ENCODE data around the gene KPNA6. TPM values are rescaled to one million over a fixed set of nuclear protein-coding genes. Genes with fewer than 3 reads are reported as not detected.

KPNA6 gene
- total and polyA plus RNA-seq, 10 of the 15 experiments (the other 5 are each of a cell fraction or from before 2014, with no cell fraction given), result 11.1 to 55.6 (median 25.9) TPM

DNA sequence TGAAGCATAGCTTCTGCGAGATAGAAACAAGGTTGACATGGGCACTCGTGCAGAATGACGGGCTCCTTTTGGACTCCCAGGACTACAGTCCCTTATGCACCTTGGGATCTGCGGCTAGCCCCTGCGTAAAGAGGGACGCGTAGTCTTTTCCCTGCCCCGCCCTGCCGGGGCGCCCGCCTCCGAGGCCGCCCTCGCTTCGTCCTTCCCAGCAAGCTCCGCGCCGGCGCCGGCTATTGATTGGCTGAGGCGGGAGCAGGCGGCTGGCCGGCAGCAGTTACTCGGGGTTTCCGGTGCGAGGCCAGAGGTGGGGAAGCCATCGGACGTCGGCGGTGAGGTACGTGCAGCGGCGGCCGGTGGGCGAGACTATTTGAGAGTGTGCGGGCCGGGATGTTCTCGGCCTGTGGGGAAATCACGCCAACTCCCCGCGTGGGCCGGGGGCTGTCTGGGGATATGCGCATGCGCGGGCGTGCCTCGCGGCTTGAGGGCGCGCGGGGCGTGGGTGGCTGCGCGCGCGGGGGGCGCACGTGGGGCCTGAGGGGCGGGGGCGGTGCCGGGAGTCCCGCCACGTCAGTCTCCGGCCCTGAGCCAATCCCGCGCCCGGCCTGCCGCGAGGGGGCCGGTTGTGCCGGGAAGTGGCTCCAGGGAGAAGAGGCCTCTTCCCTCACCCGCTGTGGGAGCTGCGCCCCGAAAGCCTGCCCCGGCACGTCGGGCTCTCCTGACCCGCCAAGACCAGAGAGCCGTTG, 71.8 kb downstream of the KPNA6 start, which contains the start of gene TXLNA:
Gene TXLNA (plus strand): TSS at position 233 of the 743 bp plus-strand sequence. CDS start 671 bp downstream, outside the sequence.
- Histone ChIP-seq H3K4me1 (ENCODE audit: control insufficient read depth, insufficient read depth, low read length) (peaks cover 17% of the 10 kb centered on the region), H3K36me3 (ENCODE audit: control insufficient read depth in 2 of 2, insufficient read depth in 2 of 2, low read length in 1 of 2) (peaks cover 4 to 12% of the 10 kb centered on the region in 2 experiments), H3K4me3 (peak within 1 kb of the TSS; percentile 89), H3K27me3 (replicated peaks in 1 of 2; ENCODE audit: control insufficient read depth in 2 of 2, insufficient read depth in 2 of 2, low read length in 1 of 2) (no peaks in the 10 kb centered on the region), H2AFZ (ENCODE audit: control insufficient read depth, low read depth, low read length) (peak within 1 kb of the TSS; percentile 83), H3K27ac (ENCODE audit: control insufficient read depth, insufficient read depth) (peak within 1 kb of the TSS; percentile 85), H3K9me3 (replicated peaks; ENCODE audit: control insufficient read depth, insufficient read depth, low read length) (no peaks in the 10 kb centered on the region), H4K20me1 (ENCODE audit: control insufficient read depth, insufficient read depth) (no peaks in the 10 kb centered on the region), H3K4me2 (ENCODE audit: control insufficient read depth, insufficient read depth) (peak within 1 kb of the TSS; percentile 100), H3K79me2 (ENCODE audit: control insufficient read depth, insufficient read depth, low read length) (peaks cover 41% of the 10 kb centered on the region), H3K9ac (ENCODE audit: control insufficient read depth, insufficient read depth, low read length) (peak within 1 kb of the TSS; percentile 90)
- no TSS peak for BruUV-seq (replicated peaks)
- ATAC-seq, result peak; percentile 93
- RAD21 ChIA-PET (ENCODE audit: unreplicated experiment), result interaction anchor here (1.1 to 3.9 kb wide), 10 partner anchors 18 to 215 kb away, joined by 3 to 22 read pairs (median 8); partner anchors contain the start of genes BSDC1, CCDC28B, KPNA6 and TMEM39B
- WGBS (ENCODE audit: insufficient coverage, insufficient replicate concordance, low lambda C conversion rate, missing lambda C conversion rate), result under 1% methylated on average over 57 of the region's 79 CpGs
- SMC1A ChIA-PET (ENCODE audit: uncharacterized antibody, unreplicated experiment), result interaction anchor here (1.2 to 4.0 kb wide), 10 partner anchors 11 to 136 kb away, joined by 3 to 26 read pairs (median 4); partner anchors contain the start of genes CCDC28B and KPNA6
- in situ Hi-C loops (cut with MboI), result no loop called here
- intact Hi-C loops (cut with micrococcal nuclease; ENCODE audit: unreplicated experiment), result loop anchor here (2.0 kb wide), 1 partner anchor 21 kb away; the partner anchor contains the start of gene CCDC28B
- peak; percentile 60 for DNase-seq (ENCODE audit: low read depth, low spot score)
- peak; percentile 95 for FAIRE-seq
- CTCF ChIA-PET, result interaction anchor here (0.9 to 4.2 kb wide), 6 partner anchors 21 to 137 kb away, joined by 3 to 16 read pairs (median 5); partner anchors contain the start of gene CCDC28B
- POLR2A ChIA-PET, result interaction anchor here (0.5 to 3.5 kb wide), 12 partner anchors 9 to 1047 kb away, joined by 3 to 25 read pairs (median 4); partner anchors contain the start of genes BSDC1, CCDC28B, KPNA6 and TMEM39B
- TF ChIP-seq NRF1 (conservative IDR thresholded peaks at IDR 0.05; ENCODE audit: low read depth, low read length), result peak; percentile 51
- TF ChIP-seq HDAC2 (IDR thresholded peaks at IDR 0.05), result no peak
- TF ChIP-seq CREM (IDR thresholded peaks at IDR 0.05; ENCODE audit: low read depth), result peak; percentile 64; the same call in 1 of the 2 replicates
- TF ChIP-seq ZSCAN29 (IDR thresholded peaks at IDR 0.05), result no peak
- no peak for TF ChIP-seq MEF2A (IDR thresholded peaks at IDR 0.05; ENCODE audit: insufficient read depth, low read depth, low read length)
- TF ChIP-seq, protein P1, sequence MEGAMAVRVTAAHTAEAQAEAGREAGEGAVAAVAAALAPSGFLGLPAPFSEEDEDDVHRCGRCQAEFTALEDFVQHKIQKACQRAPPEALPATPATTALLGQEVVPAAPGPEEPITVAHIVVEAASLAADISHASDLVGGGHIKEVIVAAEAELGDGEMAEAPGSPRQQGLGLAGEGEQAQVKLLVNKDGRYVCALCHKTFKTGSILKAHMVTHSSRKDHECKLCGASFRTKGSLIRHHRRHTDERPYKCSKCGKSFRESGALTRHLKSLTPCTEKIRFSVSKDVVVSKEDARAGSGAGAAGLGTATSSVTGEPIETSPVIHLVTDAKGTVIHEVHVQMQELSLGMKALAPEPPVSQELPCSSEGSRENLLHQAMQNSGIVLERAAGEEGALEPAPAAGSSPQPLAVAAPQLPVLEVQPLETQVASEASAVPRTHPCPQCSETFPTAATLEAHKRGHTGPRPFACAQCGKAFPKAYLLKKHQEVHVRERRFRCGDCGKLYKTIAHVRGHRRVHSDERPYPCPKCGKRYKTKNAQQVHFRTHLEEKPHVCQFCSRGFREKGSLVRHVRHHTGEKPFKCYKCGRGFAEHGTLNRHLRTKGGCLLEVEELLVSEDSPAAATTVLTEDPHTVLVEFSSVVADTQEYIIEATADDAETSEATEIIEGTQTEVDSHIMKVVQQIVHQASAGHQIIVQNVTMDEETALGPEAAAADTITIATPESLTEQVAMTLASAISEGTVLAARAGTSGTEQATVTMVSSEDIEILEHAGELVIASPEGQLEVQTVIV (IDR thresholded peaks at IDR 0.05; ENCODE audit: borderline replicate concordance, partially characterized antibody), result no peak
- TF ChIP-seq, protein P2, sequence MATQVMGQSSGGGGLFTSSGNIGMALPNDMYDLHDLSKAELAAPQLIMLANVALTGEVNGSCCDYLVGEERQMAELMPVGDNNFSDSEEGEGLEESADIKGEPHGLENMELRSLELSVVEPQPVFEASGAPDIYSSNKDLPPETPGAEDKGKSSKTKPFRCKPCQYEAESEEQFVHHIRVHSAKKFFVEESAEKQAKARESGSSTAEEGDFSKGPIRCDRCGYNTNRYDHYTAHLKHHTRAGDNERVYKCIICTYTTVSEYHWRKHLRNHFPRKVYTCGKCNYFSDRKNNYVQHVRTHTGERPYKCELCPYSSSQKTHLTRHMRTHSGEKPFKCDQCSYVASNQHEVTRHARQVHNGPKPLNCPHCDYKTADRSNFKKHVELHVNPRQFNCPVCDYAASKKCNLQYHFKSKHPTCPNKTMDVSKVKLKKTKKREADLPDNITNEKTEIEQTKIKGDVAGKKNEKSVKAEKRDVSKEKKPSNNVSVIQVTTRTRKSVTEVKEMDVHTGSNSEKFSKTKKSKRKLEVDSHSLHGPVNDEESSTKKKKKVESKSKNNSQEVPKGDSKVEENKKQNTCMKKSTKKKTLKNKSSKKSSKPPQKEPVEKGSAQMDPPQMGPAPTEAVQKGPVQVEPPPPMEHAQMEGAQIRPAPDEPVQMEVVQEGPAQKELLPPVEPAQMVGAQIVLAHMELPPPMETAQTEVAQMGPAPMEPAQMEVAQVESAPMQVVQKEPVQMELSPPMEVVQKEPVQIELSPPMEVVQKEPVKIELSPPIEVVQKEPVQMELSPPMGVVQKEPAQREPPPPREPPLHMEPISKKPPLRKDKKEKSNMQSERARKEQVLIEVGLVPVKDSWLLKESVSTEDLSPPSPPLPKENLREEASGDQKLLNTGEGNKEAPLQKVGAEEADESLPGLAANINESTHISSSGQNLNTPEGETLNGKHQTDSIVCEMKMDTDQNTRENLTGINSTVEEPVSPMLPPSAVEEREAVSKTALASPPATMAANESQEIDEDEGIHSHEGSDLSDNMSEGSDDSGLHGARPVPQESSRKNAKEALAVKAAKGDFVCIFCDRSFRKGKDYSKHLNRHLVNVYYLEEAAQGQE (IDR thresholded peaks at IDR 0.05; ENCODE audit: low read depth, low read length), result no peak
- TF ChIP-seq, protein P3, sequence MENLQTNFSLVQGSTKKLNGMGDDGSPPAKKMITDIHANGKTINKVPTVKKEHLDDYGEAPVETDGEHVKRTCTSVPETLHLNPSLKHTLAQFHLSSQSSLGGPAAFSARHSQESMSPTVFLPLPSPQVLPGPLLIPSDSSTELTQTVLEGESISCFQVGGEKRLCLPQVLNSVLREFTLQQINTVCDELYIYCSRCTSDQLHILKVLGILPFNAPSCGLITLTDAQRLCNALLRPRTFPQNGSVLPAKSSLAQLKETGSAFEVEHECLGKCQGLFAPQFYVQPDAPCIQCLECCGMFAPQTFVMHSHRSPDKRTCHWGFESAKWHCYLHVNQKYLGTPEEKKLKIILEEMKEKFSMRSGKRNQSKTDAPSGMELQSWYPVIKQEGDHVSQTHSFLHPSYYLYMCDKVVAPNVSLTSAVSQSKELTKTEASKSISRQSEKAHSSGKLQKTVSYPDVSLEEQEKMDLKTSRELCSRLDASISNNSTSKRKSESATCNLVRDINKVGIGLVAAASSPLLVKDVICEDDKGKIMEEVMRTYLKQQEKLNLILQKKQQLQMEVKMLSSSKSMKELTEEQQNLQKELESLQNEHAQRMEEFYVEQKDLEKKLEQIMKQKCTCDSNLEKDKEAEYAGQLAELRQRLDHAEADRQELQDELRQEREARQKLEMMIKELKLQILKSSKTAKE (IDR thresholded peaks at IDR 0.05; ENCODE audit: low read depth, poor library complexity, severe bottlenecking), result no peak
- TF ChIP-seq CBFB (IDR thresholded peaks at IDR 0.05; ENCODE audit: low read depth), result peak; percentile 19
- no peak for TF ChIP-seq RBBP5 (conservative IDR thresholded peaks at IDR 0.05)
- TF ChIP-seq, protein P4, sequence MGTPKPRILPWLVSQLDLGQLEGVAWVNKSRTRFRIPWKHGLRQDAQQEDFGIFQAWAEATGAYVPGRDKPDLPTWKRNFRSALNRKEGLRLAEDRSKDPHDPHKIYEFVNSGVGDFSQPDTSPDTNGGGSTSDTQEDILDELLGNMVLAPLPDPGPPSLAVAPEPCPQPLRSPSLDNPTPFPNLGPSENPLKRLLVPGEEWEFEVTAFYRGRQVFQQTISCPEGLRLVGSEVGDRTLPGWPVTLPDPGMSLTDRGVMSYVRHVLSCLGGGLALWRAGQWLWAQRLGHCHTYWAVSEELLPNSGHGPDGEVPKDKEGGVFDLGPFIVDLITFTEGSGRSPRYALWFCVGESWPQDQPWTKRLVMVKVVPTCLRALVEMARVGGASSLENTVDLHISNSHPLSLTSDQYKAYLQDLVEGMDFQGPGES (IDR thresholded peaks at IDR 0.05), result 0 out of 2 replicates have a peak, but pooled peaks have one; percentile 37
- peak; percentile 90 for TF ChIP-seq IKZF1 (conservative IDR thresholded peaks at IDR 0.05)
- no peak for TF ChIP-seq ASH2L (IDR thresholded peaks at IDR 0.05; ENCODE audit: borderline replicate concordance, low read depth)
